H1 (cell line): ENCODE results near the gene A4GALT. TPM values are rescaled to one million over a fixed set of nuclear protein-coding genes. Genes with fewer than 3 reads are reported as not detected.

Experiments
- CTCF ChIA-PET: fragments of 300-600 bp; sonication (Branson Sonifier 250); formaldehyde crosslinking; loops from one replicate; lab custom pipeline; 2021; ENCODE audit not compliant: partially characterized antibody; lab: Charles Lee
- POLR2A ChIA-PET: fragments of 300-600 bp; sonication (Branson Sonifier 250); formaldehyde crosslinking; loops from one replicate; lab custom pipeline; 2021; ENCODE audit warnings: inconsistent platforms; ENCODE audit not compliant: partially characterized antibody; lab: Charles Lee
- DNase-seq, 2 experiments: peaks; one replicate each; pipeline versions ENCODE4 v3.0.0 to v3.0.0-alpha.2; 2010 to 2022; ENCODE audit warnings: low spot score in 2 of 2, low read depth in 1 of 2, mixed read lengths in 1 of 2
- FAIRE-seq: peaks from 2 replicates; lab custom pipeline; 2011; peaks lifted over from hg19 to GRCh38; lab: Jason Lieb, UNC
- H2AFZ ChIP-seq: 2 replicates; pipeline ENCODE4 v1.8.1; 2012; ENCODE audit warnings: low read length, inconsistent platforms
- H2AK5ac ChIP-seq: 2 replicates; pipeline ENCODE4 v1.6.1; 2013; ENCODE audit warnings: low read depth, low read length
- H2BK120ac ChIP-seq: replicated peaks from 2 replicates; pipeline ENCODE3; 2013; ENCODE audit warnings: low read depth, low read length, inconsistent platforms
- H2BK12ac ChIP-seq: 2 replicates; pipeline ENCODE4 v1.6.1; 2013; ENCODE audit warnings: low read depth, low read length
- H2BK15ac ChIP-seq: 2 replicates; pipeline ENCODE4 v1.6.1; 2013; ENCODE audit warnings: low read length
- H2BK20ac ChIP-seq: 2 replicates; pipeline ENCODE4 v1.6.1; 2013; ENCODE audit warnings: low read length
- H2BK5ac ChIP-seq: 2 replicates; pipeline ENCODE4 v1.6.1; 2013; ENCODE audit warnings: low read depth, low read length
- H3K14ac ChIP-seq: 2 replicates; pipeline ENCODE4 v1.6.1; 2013; ENCODE audit warnings: inconsistent platforms; ENCODE audit not compliant: insufficient read length
- H3K18ac ChIP-seq: 2 replicates; pipeline ENCODE4 v1.6.1; 2013; ENCODE audit warnings: low read length; ENCODE audit errors: extremely low read depth
- H3K23ac ChIP-seq: 2 replicates; pipeline ENCODE4 v1.6.1; 2013; ENCODE audit warnings: inconsistent platforms; ENCODE audit not compliant: insufficient read length
- H3K23me2 ChIP-seq: 2 replicates; pipeline ENCODE4 v1.6.1; 2013; ENCODE audit warnings: low read depth, low read length
- H3K27ac ChIP-seq: 2 replicates; pipeline ENCODE4 v1.6.1; 2011; ENCODE audit warnings: low read depth, low read length, inconsistent platforms
- H3K27me3 ChIP-seq, 4 experiments: replicated peaks in 1 of 4; 1 replicate in 1 of 4; 2 replicates in 3 of 4; pipeline versions ENCODE4 v1.6.1 to v1.8.1; 2011 to 2013; ENCODE audit warnings: low read length in 3 of 4, mild to moderate bottlenecking in 3 of 4, inconsistent platforms in 2 of 4, mixed read lengths in 2 of 4, moderate library complexity in 1 of 4; ENCODE audit not compliant: control insufficient read depth in 3 of 4, insufficient read depth in 3 of 4; ENCODE audit errors: extremely low read depth in 1 of 4
- H3K36me3 ChIP-seq, 4 experiments: 2 replicates each; pipeline versions ENCODE4 v1.6.1 to v1.8.1; 2011 to 2013; ENCODE audit warnings: mild to moderate bottlenecking in 4 of 4, low read length in 3 of 4, moderate library complexity in 2 of 4, control low read depth in 1 of 4, inconsistent platforms in 1 of 4; ENCODE audit not compliant: insufficient read depth in 4 of 4, control insufficient read depth in 2 of 4
- H3K4ac ChIP-seq: replicated peaks from 2 replicates; pipeline ENCODE3; 2013; ENCODE audit warnings: low read length, low read depth, mixed read lengths, inconsistent platforms; ENCODE audit not compliant: insufficient read length
- H3K4me1 ChIP-seq, 4 experiments: replicated peaks in 1 of 4; 1 replicate in 1 of 4; 2 replicates in 3 of 4; pipeline versions ENCODE4 v1.6.1 to v1.8.1; 2011 to 2013; ENCODE audit warnings: low read length in 3 of 4, inconsistent platforms in 2 of 4, mixed read lengths in 1 of 4; ENCODE audit not compliant: insufficient read depth in 4 of 4, control insufficient read depth in 3 of 4
- H3K4me2 ChIP-seq, 2 experiments: 2 replicates each; pipeline versions ENCODE4 v1.6.1 to v1.8.1; 2011 to 2013; ENCODE audit warnings: low read depth in 2 of 2, low read length in 2 of 2, control low read depth in 1 of 2, inconsistent platforms in 1 of 2, mild to moderate bottlenecking in 1 of 2; ENCODE audit not compliant: insufficient read depth in 1 of 2
- H3K4me3 ChIP-seq, 4 experiments: fragments of 200-600, 300-600 bp in 1 of 4; sonication (generic), shearing (Covaris generic), sonication (Bioruptor Twin) in 1 of 4; 2 replicates each; pipeline versions ENCODE4 v1.5.1 to v1.8.1; 2011 to 2016; ENCODE audit warnings: low read length in 4 of 4, low read depth in 3 of 4, control low read depth in 2 of 4, inconsistent platforms in 2 of 4, mild to moderate bottlenecking in 2 of 4, mixed read lengths in 1 of 4, moderate library complexity in 1 of 4; ENCODE audit not compliant: insufficient read depth in 2 of 4; ENCODE audit errors: extremely low read depth in 1 of 4
- H3K56ac ChIP-seq: replicated peaks from 2 replicates; pipeline ENCODE3; 2013; ENCODE audit warnings: low read depth, mild to moderate bottlenecking, mixed read lengths, low read length, inconsistent platforms; ENCODE audit not compliant: insufficient read length
- H3K79me1 ChIP-seq: 2 replicates; pipeline ENCODE4 v1.6.1; 2013; ENCODE audit warnings: low read depth, low read length, control low read depth
- H3K79me2 ChIP-seq, 2 experiments: 2 replicates each; pipeline versions ENCODE4 v1.6.1 to v1.8.1; 2012 to 2013; ENCODE audit warnings: low read length in 2 of 2, mild to moderate bottlenecking in 2 of 2, inconsistent platforms in 1 of 2; ENCODE audit not compliant: insufficient read depth in 2 of 2, control insufficient read depth in 1 of 2
- H3K9ac ChIP-seq, 4 experiments: replicated peaks in 1 of 4; 1 replicate in 1 of 4; 2 replicates in 3 of 4; pipeline versions ENCODE4 v1.6.1 to v1.8.1; 2011 to 2013; ENCODE audit warnings: low read depth in 3 of 4, low read length in 3 of 4, control low read depth in 2 of 4, mild to moderate bottlenecking in 2 of 4, moderate library complexity in 2 of 4, inconsistent platforms in 1 of 4; ENCODE audit errors: extremely low read depth in 1 of 4
- H3K9me3 ChIP-seq, 2 experiments: 2 replicates each; pipeline versions ENCODE4 v1.6.1 to v1.8.1; 2012 to 2013; ENCODE audit warnings: mild to moderate bottlenecking in 2 of 2, moderate library complexity in 2 of 2, control low read depth in 1 of 2, inconsistent platforms in 1 of 2, low read depth in 1 of 2, low read length in 1 of 2, mixed read lengths in 1 of 2; ENCODE audit not compliant: insufficient read depth in 2 of 2
- H4K20me1 ChIP-seq, 2 experiments: replicated peaks in 1 of 2; 2 replicates each; pipeline versions ENCODE3 to v1.8.1; 2011 to 2013; ENCODE audit warnings: inconsistent platforms in 2 of 2, low read length in 2 of 2, mild to moderate bottlenecking in 1 of 2; ENCODE audit not compliant: insufficient read depth in 2 of 2, control insufficient read depth in 1 of 2
- H4K5ac ChIP-seq: 2 replicates; pipeline ENCODE4 v1.6.1; 2013; ENCODE audit warnings: low read length, low read depth, mixed read lengths, inconsistent platforms; ENCODE audit not compliant: insufficient read length
- H4K8ac ChIP-seq: 2 replicates; pipeline ENCODE4 v1.8.0; 2013; ENCODE audit warnings: mild to moderate bottlenecking, moderate library complexity, low read length, inconsistent platforms; ENCODE audit not compliant: insufficient read depth; ENCODE audit errors: extremely low read depth
- H4K91ac ChIP-seq: replicated peaks from 2 replicates; pipeline ENCODE3; 2013; ENCODE audit warnings: low read length, mixed read lengths, inconsistent platforms; ENCODE audit not compliant: insufficient read length
- CBX8 ChIP-seq: fragments of 300-800, 300-1000 bp; sonication (generic); IDR thresholded peaks from 2 replicates; pipeline ENCODE4 v1.7.1; 2016; ENCODE audit warnings: low read depth, low read length, borderline replicate concordance
- CEBPB ChIP-seq: IDR thresholded peaks from 2 replicates; pipeline ENCODE4 v1.6.1; 2012; ENCODE audit warnings: low read depth, low read length
- CTBP2 ChIP-seq: IDR thresholded peaks from 2 replicates; pipeline ENCODE4 v1.7.0; 2011; ENCODE audit warnings: borderline replicate concordance, mild to moderate bottlenecking, moderate library complexity, mixed read lengths, low read length; ENCODE audit not compliant: insufficient read depth, insufficient read length
- RAD21 ChIP-seq, 2 experiments: IDR thresholded peaks in 1 of 2; conservative IDR thresholded peaks in 1 of 2; 2 replicates each; pipeline ENCODE4 v1.6.1; 2011; ENCODE audit warnings: low read depth in 2 of 2, low read length in 2 of 2, improper control_type of control experiment in 1 of 2, inconsistent platforms in 1 of 2, mild to moderate bottlenecking in 1 of 2, moderate library complexity in 1 of 2
- RBBP5 ChIP-seq: IDR thresholded peaks from 2 replicates; pipeline ENCODE4 v1.7.1; 2012; ENCODE audit warnings: low read depth, mild to moderate bottlenecking, inconsistent platforms, low read length, moderate library complexity, borderline replicate concordance
- SIN3A ChIP-seq, 2 experiments: IDR thresholded peaks in 1 of 2; conservative IDR thresholded peaks in 1 of 2; 2 replicates each; pipeline ENCODE4 v1.6.1; 2011 to 2012; ENCODE audit warnings: low read length in 2 of 2, improper control_type of control experiment in 1 of 2, low read depth in 1 of 2, mild to moderate bottlenecking in 1 of 2
- WGBS, 2 experiments: shearing (Covaris generic) in 1 of 2; methylation state at CpG; one replicate each; pipeline versions ENCODE4 v1.1.6 to v1.1.7; 2013 to 2015; ENCODE audit warnings: low lambda C conversion rate in 2 of 2, mixed read lengths in 2 of 2, inconsistent platforms in 1 of 2, low coverage in 1 of 2, missing lambda C conversion rate in 1 of 2; ENCODE audit not compliant: insufficient replicate concordance in 2 of 2, insufficient coverage in 1 of 2, insufficient read length in 1 of 2; ENCODE audit errors: extremely low coverage in 1 of 2, missing lambda C conversion rate in 1 of 2; 5-methylcytosine and 5-hydroxymethylcytosine counted together
- polyA plus RNA-seq, 7 experiments: library from polyadenylated mRNA; depleted of rRNA in 3 of 7; stranded (reverse) in 5 of 7; unstranded in 2 of 7; fragments of >200 nt in 5 of 7; fragments of 200-250 nt in 2 of 7; gene quantifications; 1 replicate in 5 of 7; 2 replicates in 1 of 7; 4 replicates in 1 of 7; pipeline versions ENCODE4 v1.2.1 to v1.2.3, GENCODE V29; 2011 to 2013; ENCODE audit warnings: missing spikeins in 2 of 7, mixed read lengths in 2 of 7
- total RNA-seq: library from RNA; stranded (reverse); fragmentation: NEBNext Ultra II Directional; extraction: Animal tissue kit (Norgen Biotek cat#: 25700); gene quantifications from 2 replicates; pipeline ENCODE4 v1.2.1, GENCODE V29; 2021
- TF ChIP-seq, protein P1 (sequence below): IDR thresholded peaks from 2 replicates; pipeline ENCODE4 v1.6.1; 2011; ENCODE audit warnings: low read depth, mild to moderate bottlenecking, low read length; ENCODE audit not compliant: insufficient read depth

Gene A4GALT
- total and polyA plus RNA-seq, 2 of the 8 experiments (the other 6 are each of a cell fraction or from before 2014, with no cell fraction given) = 7.2 to 13.8 TPM

DNA sequence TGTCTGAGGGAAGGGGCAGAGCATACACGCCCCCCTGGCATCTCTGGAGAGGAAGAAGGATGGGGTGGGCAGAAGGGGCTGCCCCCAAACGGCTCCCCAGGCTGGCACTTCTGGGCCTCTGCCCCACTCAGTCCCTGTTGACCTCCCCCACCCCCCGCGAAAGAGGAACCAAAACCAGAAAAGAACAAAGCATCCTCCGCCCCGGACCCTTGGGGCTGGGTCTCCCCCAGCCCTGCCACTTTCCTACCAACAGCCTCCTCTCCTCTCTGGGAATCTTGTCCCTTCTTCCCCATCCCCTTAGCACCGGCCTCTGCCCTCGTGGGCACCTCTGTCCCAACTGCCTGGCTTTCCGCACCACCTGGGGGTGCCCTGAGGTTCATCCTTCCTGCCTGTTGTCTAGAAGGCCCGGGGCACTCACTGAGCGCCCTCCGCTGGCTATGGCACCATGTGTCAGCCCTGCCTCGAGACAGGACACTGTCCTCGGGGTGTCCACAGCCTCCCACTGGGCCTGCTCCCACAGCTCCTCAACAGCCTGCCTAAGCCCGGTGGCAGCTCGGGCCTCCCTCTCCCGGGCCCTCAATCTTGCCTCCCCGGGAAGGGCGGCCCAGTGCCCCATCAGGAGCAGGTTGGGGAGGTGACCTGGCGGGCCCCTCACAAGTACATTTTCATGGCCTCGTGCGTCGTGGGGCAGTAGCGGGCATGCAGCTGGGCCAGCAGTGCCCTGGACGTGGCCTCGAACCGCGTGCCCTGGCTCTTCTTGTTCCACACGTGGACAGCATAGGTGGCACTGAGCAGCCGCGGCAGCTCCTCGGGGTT lies 28.2 kb downstream of the A4GALT start:
- 0 out of 2 replicates have a peak overlapping the region, but pooled peaks have one; percentile 40 for H4K8ac ChIP-seq
- no peak overlapping the region for H2BK5ac ChIP-seq
- no peak overlapping the region for H3K23ac ChIP-seq
- H3K9ac ChIP-seq = no peak overlapping the region
- no peak overlapping the region for H3K14ac ChIP-seq
- H3K79me2 ChIP-seq = no peaks in the 10 kb centered on the region
- no peak for DNase-seq
- no peak overlapping the region for H3K4me3 ChIP-seq
- H2AFZ ChIP-seq = no peak overlapping the region
- POLR2A ChIA-PET = interaction anchor here (1.0 kb wide), 1 partner anchor 49 kb away, joined by 3 read pairs; no protein-coding TSS in a partner anchor
- no peak overlapping the region for H2BK12ac ChIP-seq
- no peak overlapping the region for H4K5ac ChIP-seq
- no peaks in the 10 kb centered on the region for H3K36me3 ChIP-seq
- H3K4ac ChIP-seq = no peak overlapping the region
- FAIRE-seq = no peak
- no peaks in the 10 kb centered on the region for H4K20me1 ChIP-seq
- H3K23me2 ChIP-seq = no peaks in the 10 kb centered on the region; the same call in 1 of the 2 replicates
- no peak overlapping the region for H3K18ac ChIP-seq
- H3K4me2 ChIP-seq = no peak overlapping the region
- WGBS, 2 experiments = 90% methylated on average over 21 of the region's 32 CpGs; no CpG with 5 or more reads in 1 of the 2 experiments
- no peak overlapping the region for H4K91ac ChIP-seq
- H2AK5ac ChIP-seq = no peak overlapping the region
- H2BK15ac ChIP-seq = no peak overlapping the region
- H2BK20ac ChIP-seq = no peak overlapping the region
- CTCF ChIA-PET = interaction anchor here (0.7 to 1.1 kb wide), 2 partner anchors 29 to 61 kb away, joined by 3 to 4 read pairs; no protein-coding TSS in a partner anchor
- no peak overlapping the region for H2BK120ac ChIP-seq
- H3K56ac ChIP-seq = no peak overlapping the region
- no peaks in the 10 kb centered on the region for H3K9me3 ChIP-seq
- no peak overlapping the region; the same call in 1 of the 2 replicates for H3K27ac ChIP-seq
- peaks cover 0 to 8% (median 3%) of the 10 kb centered on the region in 4 experiments; a peak in 5 of 7 replicates for H3K4me1 ChIP-seq
- no peaks in the 10 kb centered on the region for H3K27me3 ChIP-seq
- no peaks in the 10 kb centered on the region; the same call in 1 of the 2 replicates for H3K79me1 ChIP-seq
- TF ChIP-seq CBX8 = no peak
- TF ChIP-seq CTBP2 = no peak
- TF ChIP-seq RBBP5 = no peak
- TF ChIP-seq CEBPB = no peak
- TF ChIP-seq SIN3A (conservative IDR thresholded peaks at IDR 0.05 in 1 of 2, IDR thresholded peaks at IDR 0.05 in 1 of 2; ENCODE audit: low read depth in 1 of 2, low read length in 2 of 2) = no peak
- TF ChIP-seq, protein P1, sequence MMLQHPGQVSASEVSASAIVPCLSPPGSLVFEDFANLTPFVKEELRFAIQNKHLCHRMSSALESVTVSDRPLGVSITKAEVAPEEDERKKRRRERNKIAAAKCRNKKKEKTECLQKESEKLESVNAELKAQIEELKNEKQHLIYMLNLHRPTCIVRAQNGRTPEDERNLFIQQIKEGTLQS = no peak
- peak; percentile 56 to 67 for TF ChIP-seq RAD21 (IDR thresholded peaks at IDR 0.05 in 1 of 2, conservative IDR thresholded peaks at IDR 0.05 in 1 of 2; ENCODE audit: low read depth in 2 of 2, low read length in 2 of 2)
